HepG2 (cell line): Measurements from ENCODE around the gene PSMC5. TPM values are rescaled to one million over a fixed set of nuclear protein-coding genes. Genes with fewer than 3 reads are reported as not detected.
A peak's percentile ranks its signal among the peaks of the same experiment; 100 is the strongest.

ENCODE experiments used
- AHR ChIP-seq: IDR thresholded peaks from 2 replicates; pipeline ENCODE4 v1.6.1; 2018; ENCODE audit warnings: missing genetic modification reagents, missing compliant biosample characterization
- CCAR2 ChIP-seq: fragments of 200-400 bp; formaldehyde crosslinking; optimal IDR thresholded peaks from 2 replicates; pipeline ENCODE3; 2018; ENCODE audit warnings: low read depth, mild to moderate bottlenecking, low read length, moderate library complexity
- CCDC6 ChIP-seq: sonication (generic); formaldehyde crosslinking; IDR thresholded peaks from 2 replicates; pipeline ENCODE4 v1.8.1; 2022; ENCODE audit warnings: mild to moderate bottlenecking, missing genetic modification reagents, moderate library complexity
- CHD2 ChIP-seq: IDR thresholded peaks from 2 replicates; pipeline ENCODE4 v1.6.1; 2011; ENCODE audit warnings: low read depth, low read length, improper control_type of control experiment
- FOSL2 ChIP-seq: sonication (generic); formaldehyde crosslinking; IDR thresholded peaks from 2 replicates; pipeline ENCODE4 v1.4.0; 2020; ENCODE audit warnings: missing genetic modification reagents
- GATA4 ChIP-seq: sonication (generic); IDR thresholded peaks from 2 replicates; pipeline ENCODE4 v1.6.1; 2016; ENCODE audit warnings: antibody characterized with exemption, low read depth, borderline replicate concordance
- HOMEZ ChIP-seq: IDR thresholded peaks from 2 replicates; pipeline ENCODE4 v1.6.1; 2016; ENCODE audit warnings: low read depth
- HOXA3 ChIP-seq: sonication (generic); formaldehyde crosslinking; IDR thresholded peaks from 2 replicates; pipeline ENCODE4 v1.5.0; 2020; ENCODE audit warnings: missing genetic modification reagents
- MXD3 ChIP-seq: IDR thresholded peaks from 2 replicates; pipeline ENCODE4 v1.6.1; 2016; ENCODE audit warnings: mild to moderate bottlenecking, missing biosample characterization, missing genetic modification reagents
- NCOR1 ChIP-seq: fragments of 200-600 bp; sonication (generic); IDR thresholded peaks from 2 replicates; pipeline ENCODE4 v1.7.0; 2017; ENCODE audit warnings: antibody characterized with exemption, low read length, borderline replicate concordance
- NKX3-1 ChIP-seq: sonication (generic); formaldehyde crosslinking; IDR thresholded peaks from 2 replicates; pipeline ENCODE4 v1.5.0; 2020; ENCODE audit warnings: missing genetic modification reagents
- NPAS2 ChIP-seq: sonication (generic); formaldehyde crosslinking; IDR thresholded peaks from 2 replicates; pipeline ENCODE4 v1.8.0; 2022; ENCODE audit warnings: mild to moderate bottlenecking, missing genetic modification reagents, borderline replicate concordance
- PCBP2 ChIP-seq: fragments of 200-400 bp; formaldehyde crosslinking; optimal IDR thresholded peaks from 2 replicates; pipeline ENCODE3; 2018; ENCODE audit warnings: low read length, low read depth; ENCODE audit not compliant: poor library complexity, severe bottlenecking
- SIX4 ChIP-seq: sonication (generic); formaldehyde crosslinking; IDR thresholded peaks from 2 replicates; pipeline ENCODE4 v1.4.0; 2020; ENCODE audit warnings: missing genetic modification reagents
- SNRNP70 ChIP-seq: fragments of 200-400 bp; formaldehyde crosslinking; IDR thresholded peaks from 2 replicates; pipeline ENCODE4 v1.6.1; 2017; ENCODE audit warnings: mild to moderate bottlenecking, low read depth, low read length, moderate library complexity
- THYN1 ChIP-seq: sonication (generic); formaldehyde crosslinking; IDR thresholded peaks from 2 replicates; pipeline ENCODE4 v1.8.1; 2023; ENCODE audit warnings: low read depth, mild to moderate bottlenecking, moderate library complexity, missing genetic modification reagents, borderline replicate concordance
- ZNF12 ChIP-seq: sonication (generic); formaldehyde crosslinking; IDR thresholded peaks from 2 replicates; pipeline ENCODE4 v1.5.0; 2020; ENCODE audit warnings: missing genetic modification reagents
- ZNF260 ChIP-seq: sonication (generic); formaldehyde crosslinking; IDR thresholded peaks from 2 replicates; pipeline ENCODE4 v1.4.0; 2020; ENCODE audit warnings: missing genetic modification reagents, low read depth, mild to moderate bottlenecking, borderline replicate concordance
- ZNF30 ChIP-seq: sonication (generic); formaldehyde crosslinking; IDR thresholded peaks from 2 replicates; pipeline ENCODE4 v1.5.0; 2020; ENCODE audit warnings: mild to moderate bottlenecking, missing genetic modification reagents
- ZNF331 ChIP-seq: sonication (generic); formaldehyde crosslinking; IDR thresholded peaks from 2 replicates; pipeline ENCODE4 v1.4.0; 2020; ENCODE audit warnings: missing genetic modification reagents
- ZNF431 ChIP-seq: sonication (generic); formaldehyde crosslinking; IDR thresholded peaks from 2 replicates; pipeline ENCODE4 v1.9.0; 2022; ENCODE audit warnings: missing genetic modification reagents, low read depth, mild to moderate bottlenecking, borderline replicate concordance
- ZNF557 ChIP-seq: sonication (generic); formaldehyde crosslinking; IDR thresholded peaks from 2 replicates; pipeline ENCODE4 v1.4.0; 2020; ENCODE audit warnings: missing genetic modification reagents
- ZNF652 ChIP-seq: IDR thresholded peaks from 2 replicates; pipeline ENCODE4 v1.6.1; 2016; ENCODE audit warnings: low read depth, borderline replicate concordance
- ZNF776 ChIP-seq: sonication (generic); formaldehyde crosslinking; IDR thresholded peaks from 2 replicates; pipeline ENCODE4 v1.4.0; 2020; ENCODE audit warnings: mild to moderate bottlenecking, missing genetic modification reagents
- ZSCAN12 ChIP-seq: sonication (generic); formaldehyde crosslinking; IDR thresholded peaks from 2 replicates; pipeline ENCODE4 v1.9.0; 2021; ENCODE audit warnings: mild to moderate bottlenecking, missing genetic modification reagents
- ZSCAN20 ChIP-seq: sonication (generic); formaldehyde crosslinking; IDR thresholded peaks from 2 replicates; pipeline ENCODE4 v1.4.0; 2020; ENCODE audit warnings: missing genetic modification reagents, mild to moderate bottlenecking, borderline replicate concordance
- polyA plus RNA-seq, 8 experiments: library from polyadenylated mRNA; depleted of rRNA in 3 of 8; stranded (reverse) in 7 of 8; unstranded in 1 of 8; fragments of >200 nt; fragmentation: Illumina TruSeq in 4 of 8; extraction: Trizol in 4 of 8; gene quantifications; 2 replicates each; pipeline versions ENCODE4 v1.2.1 to v1.2.3, GENCODE V29; 2011 to 2016; ENCODE audit warnings: low read depth in 4 of 8, missing spikeins in 1 of 8, mixed read lengths in 1 of 8; ENCODE audit not compliant: insufficient read depth in 1 of 8
- total RNA-seq, 5 experiments: library from RNA; depleted of rRNA; stranded (reverse); fragments of >200 nt; fragmentation: Illumina TruSeq; extraction: Trizol; gene quantifications; 2 replicates each; pipeline ENCODE4 v1.2.3, GENCODE V29; 2016; ENCODE audit warnings: low read depth in 1 of 5
- TF ChIP-seq, protein P1 (sequence below): sonication (generic); formaldehyde crosslinking; IDR thresholded peaks from 2 replicates; pipeline ENCODE4 v1.5.1; 2020; ENCODE audit warnings: mild to moderate bottlenecking, moderate library complexity, missing genetic modification reagents

PSMC5 gene
- total and polyA plus RNA-seq, 2 of the 13 experiments (the other 11 are each of a cell fraction or from before 2014, with no cell fraction given), result 35.3 to 128 TPM

DNA sequence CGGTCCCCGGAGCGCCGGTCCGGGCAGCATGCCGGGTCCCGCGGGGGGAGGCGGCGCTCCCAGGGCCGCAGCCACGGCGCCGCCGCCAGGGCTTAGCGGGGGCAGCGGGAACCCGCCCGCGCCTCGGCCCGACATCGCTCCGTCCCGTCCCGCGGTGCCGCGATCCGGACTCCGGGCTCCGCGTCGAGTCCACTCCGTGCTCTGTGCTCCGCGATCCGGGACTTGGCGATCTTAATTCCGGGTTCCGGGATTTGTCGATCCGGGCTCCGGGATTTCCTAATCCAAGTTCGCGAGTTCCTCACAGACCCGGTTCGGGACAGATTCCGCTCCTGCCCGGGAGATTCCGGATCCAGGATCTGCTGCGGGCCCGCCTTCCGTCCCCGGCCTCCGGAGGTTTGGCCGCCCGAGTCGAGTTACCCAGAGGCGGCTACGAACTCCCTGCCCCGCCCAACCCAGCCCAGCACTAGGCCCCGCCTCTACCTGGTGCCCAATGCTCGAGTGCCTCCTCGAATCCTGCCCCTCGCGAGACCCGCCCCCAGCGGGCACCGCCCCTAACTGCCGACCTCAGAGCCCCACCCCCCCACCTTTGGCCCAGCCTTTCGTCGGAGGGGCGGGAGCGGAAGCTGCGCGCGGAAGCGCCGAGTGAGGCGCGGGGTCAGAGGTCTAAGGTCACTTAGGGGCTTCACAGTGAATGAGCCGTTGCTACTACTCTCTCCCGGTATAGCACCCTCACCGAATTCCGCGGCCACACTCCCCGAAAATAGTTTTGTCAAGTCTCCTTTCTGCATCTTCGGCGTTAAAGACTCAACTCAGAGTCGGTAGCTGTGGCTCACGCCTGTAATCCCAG is 15.5 kb downstream of the PSMC5 start, which contains the start of gene SMARCD2 (continued):
- TF ChIP-seq ZNF12 (CRISPR knock-in tag), result peak; percentile 80
- TF ChIP-seq NPAS2 (CRISPR knock-in tag), result no peak
- peak; percentile 98 for TF ChIP-seq ZNF431 (CRISPR knock-in tag)
- TF ChIP-seq ZNF260 (CRISPR knock-in tag), result peak; percentile 77; the same call in 1 of the 2 replicates
- peak; percentile 90 for TF ChIP-seq NKX3-1 (CRISPR knock-in tag)
- TF ChIP-seq HOMEZ (CRISPR knock-in tag), result peak; percentile 81
- peak; percentile 81; the same call in 1 of the 2 replicates for TF ChIP-seq ZSCAN12 (CRISPR knock-in tag)
- peak; percentile 68; the same call in 1 of the 2 replicates for TF ChIP-seq NCOR1
- peak; percentile 9; the same call in 1 of the 2 replicates for TF ChIP-seq ZNF652 (CRISPR knock-in tag)
- peak; percentile 28 for TF ChIP-seq AHR
- TF ChIP-seq THYN1 (CRISPR knock-in tag), result no peak; the same call in 1 of the 2 replicates
- peak; percentile 90 for TF ChIP-seq ZSCAN20 (CRISPR knock-in tag)
- peak; percentile 94 for TF ChIP-seq MXD3 (CRISPR knock-in tag)
- TF ChIP-seq SIX4 (CRISPR knock-in tag), result peak; percentile 78
- peak; percentile 74; the same call in 1 of the 2 replicates for TF ChIP-seq CCDC6 (CRISPR knock-in tag)
- TF ChIP-seq CHD2, result peak; percentile 99
- TF ChIP-seq FOSL2 (CRISPR knock-in tag), result peak; percentile 76
- TF ChIP-seq ZNF557 (CRISPR knock-in tag), result peak; percentile 73
- peak; percentile 63; the same call in 1 of the 2 replicates for TF ChIP-seq GATA4
- peak; percentile 96 for TF ChIP-seq ZNF331
- TF ChIP-seq PCBP2, result no peak
- peak; percentile 20 for TF ChIP-seq ZNF776 (CRISPR knock-in tag)
- no peak for TF ChIP-seq ZNF30 (CRISPR knock-in tag)
- peak; percentile 99 for TF ChIP-seq CCAR2
- no peak for TF ChIP-seq SNRNP70
- peak; percentile 96 for TF ChIP-seq HOXA3 (CRISPR knock-in tag)
- TF ChIP-seq, protein P1, sequence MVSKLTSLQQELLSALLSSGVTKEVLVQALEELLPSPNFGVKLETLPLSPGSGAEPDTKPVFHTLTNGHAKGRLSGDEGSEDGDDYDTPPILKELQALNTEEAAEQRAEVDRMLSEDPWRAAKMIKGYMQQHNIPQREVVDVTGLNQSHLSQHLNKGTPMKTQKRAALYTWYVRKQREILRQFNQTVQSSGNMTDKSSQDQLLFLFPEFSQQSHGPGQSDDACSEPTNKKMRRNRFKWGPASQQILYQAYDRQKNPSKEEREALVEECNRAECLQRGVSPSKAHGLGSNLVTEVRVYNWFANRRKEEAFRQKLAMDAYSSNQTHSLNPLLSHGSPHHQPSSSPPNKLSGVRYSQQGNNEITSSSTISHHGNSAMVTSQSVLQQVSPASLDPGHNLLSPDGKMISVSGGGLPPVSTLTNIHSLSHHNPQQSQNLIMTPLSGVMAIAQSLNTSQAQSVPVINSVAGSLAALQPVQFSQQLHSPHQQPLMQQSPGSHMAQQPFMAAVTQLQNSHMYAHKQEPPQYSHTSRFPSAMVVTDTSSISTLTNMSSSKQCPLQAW (CRISPR knock-in tag), result peak; percentile 56
